ENCODE results near the gene CFAP43.

- TF ChIP-seq CTCF (IDR thresholded peaks at IDR 0.05), result no peak
- peak in 1 of 2 donors; percentile 78 for TF ChIP-seq POLR2A (IDR thresholded peaks at IDR 0.05)
Measured at GRCh38 chr10:104255311-104255981, 23.3 kb upstream of the CFAP43 start.
